DND-41 (cell line): ENCODE data around the gene NKAPL.

Experiments
- ATAC-seq: fragments of 200-7000 bp; cut with Tn5 transposase; 3 replicates; pipeline ENCODE4 v1.9.1; 2021; ENCODE audit warnings: low read depth; ENCODE audit not compliant: insufficient read depth
- DNase-seq: peaks from one replicate; pipeline ENCODE4 v3.0.0-alpha.2; 2020
- H2AFZ ChIP-seq: 2 replicates; pipeline ENCODE4 v1.6.0; 2012; ENCODE audit warnings: low read depth, low read length
- H3K27ac ChIP-seq: 2 replicates; pipeline ENCODE4 v1.5.1; 2012; ENCODE audit warnings: low read length, inconsistent platforms
- H3K27me3 ChIP-seq: fragments of 200-600 bp; sonication (generic); 2 replicates; pipeline ENCODE4 v1.6.0; 2012; ENCODE audit warnings: low read length, mild to moderate bottlenecking, inconsistent platforms; ENCODE audit not compliant: insufficient read depth, poor library complexity
- H3K36me3 ChIP-seq: 2 replicates; pipeline ENCODE4 v1.5.1; 2012; ENCODE audit warnings: low read length, inconsistent platforms; ENCODE audit not compliant: insufficient read depth
- H3K4me1 ChIP-seq: 2 replicates; pipeline ENCODE4 v1.5.1; 2012; ENCODE audit warnings: mild to moderate bottlenecking, low read length; ENCODE audit not compliant: insufficient read depth
- H3K4me2 ChIP-seq: 2 replicates; pipeline ENCODE4 v1.6.0; 2012; ENCODE audit warnings: mild to moderate bottlenecking, moderate library complexity, low read length, inconsistent platforms; ENCODE audit not compliant: insufficient read depth
- H3K4me3 ChIP-seq, 2 experiments: fragments of 200-600 bp in 1 of 2; shearing (Covaris generic) in 1 of 2; 2 replicates each; pipeline ENCODE4 v1.5.1; 2012 to 2016; ENCODE audit warnings: inconsistent platforms in 2 of 2, low read length in 2 of 2, mild to moderate bottlenecking in 2 of 2, low read depth in 1 of 2, moderate library complexity in 1 of 2
- H3K79me2 ChIP-seq: 2 replicates; pipeline ENCODE4 v1.6.0; 2012; ENCODE audit warnings: low read length, inconsistent platforms; ENCODE audit not compliant: insufficient read depth
- H3K9ac ChIP-seq: 2 replicates; pipeline ENCODE4 v1.6.0; 2012; ENCODE audit warnings: low read depth, mild to moderate bottlenecking, inconsistent platforms, low read length, moderate library complexity
- H3K9me3 ChIP-seq: 2 replicates; pipeline ENCODE4 v1.5.1; 2012; ENCODE audit warnings: low read length, moderate library complexity, mild to moderate bottlenecking, inconsistent platforms; ENCODE audit not compliant: insufficient read depth, severe bottlenecking
- H4K20me1 ChIP-seq: 2 replicates; pipeline ENCODE4 v1.6.0; 2012; ENCODE audit warnings: low read length; ENCODE audit not compliant: insufficient read depth
- EZH2 ChIP-seq: IDR thresholded peaks from 3 replicates; pipeline ENCODE4 v1.6.1; 2012; ENCODE audit warnings: borderline replicate concordance, low read depth, mild to moderate bottlenecking, moderate library complexity, low read length, inconsistent platforms; ENCODE audit not compliant: severe bottlenecking
- TF ChIP-seq, protein P1 (sequence below): IDR thresholded peaks from 2 replicates; pipeline ENCODE4 v1.5.1; 2012; ENCODE audit warnings: borderline replicate concordance, low read length, moderate library complexity, mild to moderate bottlenecking; ENCODE audit not compliant: poor library complexity, severe bottlenecking; ENCODE audit errors: extremely low read depth

NKAPL gene

GRCh38 chr6:28224131-28225055, 34.7 kb upstream of the NKAPL start:
- no peak for TF ChIP-seq EZH2
- TF ChIP-seq, protein P1, sequence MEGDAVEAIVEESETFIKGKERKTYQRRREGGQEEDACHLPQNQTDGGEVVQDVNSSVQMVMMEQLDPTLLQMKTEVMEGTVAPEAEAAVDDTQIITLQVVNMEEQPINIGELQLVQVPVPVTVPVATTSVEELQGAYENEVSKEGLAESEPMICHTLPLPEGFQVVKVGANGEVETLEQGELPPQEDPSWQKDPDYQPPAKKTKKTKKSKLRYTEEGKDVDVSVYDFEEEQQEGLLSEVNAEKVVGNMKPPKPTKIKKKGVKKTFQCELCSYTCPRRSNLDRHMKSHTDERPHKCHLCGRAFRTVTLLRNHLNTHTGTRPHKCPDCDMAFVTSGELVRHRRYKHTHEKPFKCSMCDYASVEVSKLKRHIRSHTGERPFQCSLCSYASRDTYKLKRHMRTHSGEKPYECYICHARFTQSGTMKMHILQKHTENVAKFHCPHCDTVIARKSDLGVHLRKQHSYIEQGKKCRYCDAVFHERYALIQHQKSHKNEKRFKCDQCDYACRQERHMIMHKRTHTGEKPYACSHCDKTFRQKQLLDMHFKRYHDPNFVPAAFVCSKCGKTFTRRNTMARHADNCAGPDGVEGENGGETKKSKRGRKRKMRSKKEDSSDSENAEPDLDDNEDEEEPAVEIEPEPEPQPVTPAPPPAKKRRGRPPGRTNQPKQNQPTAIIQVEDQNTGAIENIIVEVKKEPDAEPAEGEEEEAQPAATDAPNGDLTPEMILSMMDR = no peak
- Histone ChIP-seq H3K4me2 (no peak overlapping the region), H3K4me1 (peaks cover 8% of the 10 kb centered on the region), H4K20me1 (no peaks in the 10 kb centered on the region), H3K79me2 (no peaks in the 10 kb centered on the region), H2AFZ (no peak overlapping the region), H3K4me3 (no peak overlapping the region), H3K9ac (no peak overlapping the region), H3K27ac (no peak overlapping the region), H3K9me3 (no peaks in the 10 kb centered on the region), H3K36me3 (no peaks in the 10 kb centered on the region), H3K27me3 (peaks cover 30% of the 10 kb centered on the region)
- DNase-seq = no peak
- ATAC-seq = no peak

DNA sequence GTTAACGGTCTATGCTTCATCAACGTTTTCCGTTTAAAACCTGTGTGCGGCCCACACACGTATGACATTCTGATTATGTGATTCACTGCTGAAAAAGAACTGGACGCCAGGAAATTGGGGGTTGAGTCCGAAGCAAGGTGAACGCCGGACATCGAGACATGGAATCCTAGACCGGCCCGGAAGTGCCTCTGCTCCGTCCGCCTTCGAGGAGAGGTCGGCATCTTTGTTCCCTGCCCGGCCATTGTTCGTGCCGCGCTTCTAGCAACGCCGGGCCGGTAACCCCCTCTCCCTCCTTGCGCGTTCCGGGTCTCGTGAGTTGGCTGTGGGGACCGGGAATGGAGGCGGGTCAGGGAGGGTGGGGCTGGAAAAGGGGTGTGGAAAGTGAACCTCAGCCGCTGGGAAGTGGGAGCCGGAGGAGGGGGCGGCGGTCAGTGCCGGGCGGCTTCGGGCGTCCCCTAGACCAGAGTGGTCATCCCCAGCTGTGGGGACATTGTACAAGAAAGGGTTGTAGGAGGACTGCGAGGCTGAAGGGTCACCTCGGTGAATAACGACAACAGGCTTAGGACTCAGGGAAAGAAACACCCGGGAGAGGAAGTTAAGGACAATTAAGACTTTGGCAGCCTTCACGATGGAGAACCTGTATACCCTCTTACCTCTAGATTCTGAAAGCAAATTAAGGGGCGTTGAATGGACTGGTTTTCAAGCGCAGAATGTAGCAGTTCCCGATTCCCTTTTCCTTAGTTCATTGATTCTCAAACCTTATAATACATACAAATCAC, 33.9 kb upstream of the NKAPL start, which contains the start of gene ZSCAN9:
Gene ZSCAN9 (plus strand): TSS at position 220 of the 779 bp plus-strand sequence. CDS start 1,810 bp downstream, outside the sequence.
- no peak for DNase-seq
- TF ChIP-seq, protein P1 = no peak
- TF ChIP-seq EZH2 = no peak
- Histone ChIP-seq H2AFZ (no peak within 1 kb of the TSS), H3K4me1 (peaks cover 8% of the 10 kb centered on the region), H4K20me1 (no peaks in the 10 kb centered on the region), H3K27ac (no peak within 1 kb of the TSS), H3K9me3 (no peaks in the 10 kb centered on the region), H3K36me3 (no peaks in the 10 kb centered on the region), H3K79me2 (no peaks in the 10 kb centered on the region), H3K4me2 (no peak within 1 kb of the TSS), H3K27me3 (peaks cover 30% of the 10 kb centered on the region), H3K4me3 (no peak within 1 kb of the TSS), H3K9ac (no peak within 1 kb of the TSS)
- no peak for ATAC-seq

DNA sequence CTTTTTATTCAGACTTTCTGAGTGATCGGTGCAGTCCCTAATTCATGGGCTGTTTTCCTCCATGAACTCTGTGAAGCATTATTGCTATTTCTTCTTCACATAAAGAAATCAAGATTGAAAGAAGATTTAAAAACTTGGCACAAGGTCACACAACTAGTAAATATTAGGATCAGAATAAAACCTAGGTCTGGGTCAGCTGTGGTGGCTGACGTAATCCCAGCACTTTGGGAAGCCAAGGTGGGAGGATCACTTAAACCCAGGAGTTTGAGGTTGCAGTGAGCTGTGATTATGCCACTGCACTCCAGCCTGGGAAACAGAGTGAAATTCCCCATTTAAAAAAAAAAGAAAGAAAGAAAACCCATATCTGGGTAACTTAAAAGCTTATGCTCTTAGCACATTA, 32.6 kb upstream of the NKAPL start:
- Histone ChIP-seq H2AFZ (no peak overlapping the region), H3K36me3 (no peaks in the 10 kb centered on the region), H3K27ac (no peak overlapping the region), H4K20me1 (no peaks in the 10 kb centered on the region), H3K9ac (no peak overlapping the region), H3K4me1 (peaks cover 8% of the 10 kb centered on the region), H3K9me3 (no peaks in the 10 kb centered on the region), H3K79me2 (no peaks in the 10 kb centered on the region), H3K4me3 (no peak overlapping the region), H3K4me2 (no peak overlapping the region), H3K27me3 (peaks cover 28% of the 10 kb centered on the region)
- ATAC-seq (no peak), DNase-seq (no peak)
- TF ChIP-seq, protein P1 = no peak
- TF ChIP-seq EZH2 = no peak
